Activated effector memory CD4-positive, alpha-beta T cell treated with Interleukin-2 at 50 U/mL for 16 hours (primary cell): Measurements from ENCODE around the gene SRPK3.
"Not testable (repeated sequence)": the region's sequence is repeated elsewhere in the genome, so short reads cannot be mapped to it uniquely, and the experiment has no call there.

ENCODE experiments used
- DNase-seq: peaks from one replicate; pipeline ENCODE4 v3.0.0-alpha.2; 2020

The SRPK3 gene

DNA sequence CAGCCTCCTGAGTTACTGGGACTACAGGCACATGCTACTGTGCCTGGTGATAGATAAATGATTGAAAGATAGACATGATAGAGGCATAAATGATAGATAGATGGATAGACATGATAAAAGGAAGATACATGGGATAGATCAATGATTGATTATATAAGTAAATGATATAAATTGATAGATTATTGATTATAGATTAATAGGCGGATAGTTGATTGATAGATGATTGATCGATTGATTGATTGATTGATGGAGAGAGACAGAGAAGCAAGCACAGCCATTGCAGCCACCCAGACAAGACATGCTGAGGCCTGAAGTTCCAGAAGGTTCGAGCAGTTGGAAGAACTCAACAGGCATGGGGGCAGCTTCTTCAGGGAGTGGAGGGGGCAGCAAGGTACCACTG, 34.5 kb upstream of the SRPK3 start:
- no peak for DNase-seq

DNA sequence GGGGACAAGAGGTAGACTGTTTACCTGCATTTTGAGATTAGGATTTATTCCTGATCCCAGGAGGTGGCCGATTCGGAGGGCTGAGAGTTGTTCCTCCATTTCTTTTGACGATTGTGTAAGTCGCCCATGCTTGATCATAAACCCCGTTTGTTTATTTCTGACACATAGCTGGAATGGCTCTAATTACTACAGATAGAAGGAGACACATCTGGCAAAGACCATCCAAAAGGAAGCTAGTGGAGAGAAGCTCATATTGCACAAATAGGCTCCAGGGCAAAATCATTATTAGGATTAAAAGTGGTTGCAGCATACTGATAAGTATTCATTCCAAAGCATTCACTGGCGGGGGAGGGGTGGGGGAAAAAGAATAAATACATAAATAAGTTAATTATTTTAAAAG, 33.9 kb upstream of the SRPK3 start:
- DNase-seq = not testable (repeated sequence)

DNA sequence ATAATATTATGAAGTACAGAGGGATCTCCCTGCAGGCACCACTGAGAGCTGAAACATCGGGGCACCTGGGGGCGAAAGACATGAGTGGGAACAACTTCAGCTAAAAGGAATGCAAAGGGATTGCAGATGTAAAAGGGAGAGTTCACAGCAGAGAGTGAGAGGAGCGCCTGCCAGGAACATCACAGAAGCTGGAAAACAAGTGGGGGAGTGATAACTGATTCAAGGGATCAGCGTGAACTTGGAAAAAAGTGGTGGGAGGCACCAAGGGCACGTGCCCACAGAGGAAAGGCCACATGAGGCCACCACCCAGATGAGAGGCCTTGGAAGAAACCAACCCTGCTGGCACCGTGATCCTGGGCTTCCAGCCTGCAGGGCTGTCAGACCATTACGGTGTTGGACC, 31.8 kb upstream of the SRPK3 start:
- not testable (repeated sequence) for DNase-seq

DNA sequence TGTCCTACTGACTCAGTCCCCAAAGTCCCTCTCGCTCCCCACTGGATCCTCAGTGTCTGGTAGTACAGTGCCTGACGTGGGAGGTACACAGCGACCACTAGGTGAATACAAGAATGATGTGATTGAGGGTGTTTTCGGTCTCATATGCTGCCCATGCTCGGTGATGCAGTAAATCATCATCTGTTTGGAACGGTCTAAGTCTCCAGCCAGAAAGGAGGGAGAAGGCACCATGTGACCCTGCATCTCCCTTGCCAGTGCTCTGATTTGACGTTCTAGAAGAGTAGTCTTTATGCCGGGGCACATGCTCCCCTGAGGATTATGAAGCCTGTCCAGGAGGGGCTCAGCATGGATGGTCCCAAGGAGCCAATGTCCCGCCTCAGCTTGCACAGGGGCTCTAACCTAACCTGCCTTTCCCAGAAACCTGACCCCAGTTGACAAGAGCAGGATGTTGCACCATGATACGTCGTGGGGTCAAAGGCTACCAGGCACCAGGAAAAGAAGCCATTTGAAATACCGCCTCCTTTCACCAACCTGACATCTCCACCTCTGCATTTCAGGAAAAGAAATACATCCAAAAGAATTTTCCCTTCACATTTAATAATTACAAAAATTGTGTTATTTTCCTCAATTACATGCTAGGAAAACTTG, 30.6 kb upstream of the SRPK3 start:
- DNase-seq = no peak

DNA sequence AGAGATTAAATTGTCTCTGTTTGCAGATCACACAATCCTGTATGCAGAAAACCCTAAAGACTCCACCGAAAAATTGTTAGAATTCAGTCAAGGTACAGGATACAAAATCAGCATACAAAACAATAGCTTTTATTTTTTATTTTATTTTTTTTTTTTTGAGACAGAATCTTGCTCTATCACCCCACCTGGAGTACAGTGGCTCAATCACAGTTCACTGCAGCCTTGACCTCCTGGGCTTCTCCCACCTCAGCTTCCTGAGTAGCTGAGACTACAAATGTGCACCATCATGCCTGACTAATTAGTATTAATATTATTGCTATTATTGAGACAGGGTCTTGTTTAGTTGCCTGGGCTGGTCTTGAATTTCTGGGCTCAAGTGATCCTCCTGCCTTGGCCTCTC, 25.7 kb upstream of the SRPK3 start:
- DNase-seq = no peak

DNA sequence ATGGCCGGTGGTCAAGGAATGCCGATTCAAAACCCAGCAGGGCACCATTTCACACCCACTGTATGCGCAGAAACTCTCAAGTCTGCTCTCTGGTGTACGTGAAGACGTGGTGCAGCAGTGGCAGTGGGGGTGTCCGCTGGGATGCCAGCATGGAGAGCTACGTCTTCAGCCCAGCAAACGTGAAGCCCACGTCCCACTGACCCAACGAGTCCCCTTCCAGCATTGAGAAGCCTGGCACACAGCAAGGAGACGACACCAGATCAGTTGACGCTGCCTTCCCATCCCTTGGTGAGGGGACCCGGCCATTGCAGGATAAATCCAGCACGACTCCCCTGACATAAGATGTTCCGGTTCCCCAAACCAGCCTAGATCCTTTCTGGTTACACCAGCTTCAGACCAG, 19.0 kb upstream of the SRPK3 start:
- no peak for DNase-seq

DNA sequence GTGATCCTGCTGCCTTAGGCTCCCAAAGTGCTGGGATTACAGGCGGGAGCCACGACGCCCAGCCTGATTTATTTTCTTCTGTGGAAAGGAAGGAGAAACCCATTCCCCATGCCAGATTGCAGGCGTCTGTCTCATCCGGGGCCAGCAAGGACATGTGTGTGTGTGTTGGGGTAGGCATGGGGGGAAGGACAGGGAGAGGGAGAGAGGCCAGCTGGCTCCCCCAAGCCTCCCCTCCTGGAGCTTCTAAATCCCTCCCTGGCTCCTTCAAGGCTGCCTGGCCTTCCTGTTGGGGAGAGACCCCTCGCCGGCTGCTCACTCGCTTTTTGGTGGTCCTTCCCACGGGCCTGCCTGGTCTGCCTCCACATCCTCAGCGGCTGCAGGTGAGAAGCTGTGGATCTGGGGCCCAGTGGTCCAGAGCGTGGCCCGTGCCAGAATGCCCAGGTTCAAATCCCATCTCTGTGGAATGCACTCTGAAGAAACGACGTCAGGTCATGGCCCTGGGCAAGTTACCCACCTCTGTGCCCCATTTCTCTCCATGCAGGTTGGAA, 18.1 kb upstream of the SRPK3 start:
- no peak for DNase-seq

DNA sequence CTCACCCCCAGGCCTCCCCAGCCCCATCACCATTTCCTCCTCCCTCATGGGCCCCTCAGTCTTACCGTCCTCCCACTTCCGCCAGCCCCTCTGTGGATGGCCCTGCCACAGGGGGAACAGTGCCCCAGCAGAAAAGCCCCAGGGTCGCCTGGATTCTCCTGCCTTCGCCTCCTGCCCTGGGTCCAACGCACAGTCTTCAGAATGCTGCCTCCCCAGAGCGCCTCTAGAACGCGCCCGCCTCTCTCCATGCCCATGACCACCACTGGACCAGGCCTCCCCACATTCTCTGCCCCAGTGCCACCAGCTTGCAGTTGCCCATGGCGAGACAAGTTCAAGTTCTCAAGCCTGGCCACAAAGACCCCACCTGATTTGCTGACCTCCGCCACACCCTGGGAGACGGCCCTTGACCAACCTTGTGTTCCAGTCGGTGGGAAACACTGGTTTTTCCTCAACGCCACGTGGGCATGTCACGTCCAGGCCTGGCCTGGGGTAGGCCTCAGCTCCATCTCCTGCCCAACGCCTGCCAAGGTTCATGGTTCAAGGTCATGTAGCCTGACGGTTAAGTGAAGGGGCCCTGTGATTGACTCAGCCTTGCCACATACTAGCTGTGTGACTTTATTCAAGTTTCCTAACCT, 17.4 kb upstream of the SRPK3 start:
- DNase-seq = no peak

DNA sequence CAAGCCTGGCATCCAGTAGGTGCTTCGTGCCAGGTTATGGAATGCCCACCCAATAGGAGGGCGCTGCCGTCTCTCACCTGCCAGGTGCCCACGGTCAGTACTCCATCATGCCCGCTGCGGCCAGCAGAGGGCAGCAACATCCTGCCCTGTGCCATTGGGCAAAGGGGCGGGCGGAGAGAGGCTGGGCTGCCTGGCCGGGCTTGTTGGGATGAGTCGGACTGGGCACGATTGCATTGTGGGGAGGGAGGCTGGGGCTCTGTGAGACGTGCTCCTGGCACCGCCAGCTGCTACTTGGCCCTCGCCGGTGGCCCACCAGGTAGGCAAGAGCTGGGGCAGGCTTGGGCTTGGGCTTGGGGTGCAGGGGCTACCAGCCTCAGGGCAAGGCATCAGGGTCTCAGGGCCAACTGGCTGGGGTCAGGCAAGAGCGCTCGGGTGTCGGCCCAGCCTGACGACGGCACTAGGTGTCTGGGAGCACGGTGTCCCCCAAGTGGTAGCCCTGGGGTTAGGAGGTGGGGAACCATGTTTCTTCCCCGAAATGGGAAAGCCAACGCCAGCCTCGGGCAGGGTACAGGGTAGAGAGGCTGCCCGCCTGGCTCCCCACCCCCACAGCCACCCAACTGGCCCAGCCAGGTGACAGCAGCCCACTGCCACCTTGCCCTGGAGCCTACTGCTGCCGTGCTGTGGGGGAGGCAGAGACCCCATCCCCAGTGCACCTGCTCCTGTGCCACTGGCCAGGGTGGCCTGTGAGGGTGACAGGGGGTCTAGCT, 16.7 kb upstream of the SRPK3 start, which contains the start of gene PLXNB3:
Gene PLXNB3, plus strand, starts transcription at position 261 of the 767 bp plus-strand sequence. CDS start 1,287 bp downstream, outside the sequence.
- peak; percentile 55 for DNase-seq

DNA sequence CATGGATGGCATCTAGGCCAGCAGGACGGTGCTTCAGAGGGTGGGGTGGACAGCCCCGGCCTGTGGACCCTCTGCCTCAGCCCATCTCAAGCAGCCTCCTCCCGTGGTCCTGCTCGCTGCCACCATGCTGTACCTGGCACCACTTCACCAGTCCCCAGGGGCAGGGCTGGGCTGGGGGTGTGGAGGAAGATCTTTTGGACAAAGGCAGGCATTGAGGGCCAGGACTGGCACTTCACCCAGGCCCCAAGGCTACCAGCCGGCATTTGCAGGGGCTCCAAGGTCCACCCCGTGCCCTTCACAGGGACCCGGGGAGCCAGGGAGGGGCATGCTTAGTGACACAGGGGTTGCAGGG, 16.1 kb upstream of the SRPK3 start:
- no peak for DNase-seq

DNA sequence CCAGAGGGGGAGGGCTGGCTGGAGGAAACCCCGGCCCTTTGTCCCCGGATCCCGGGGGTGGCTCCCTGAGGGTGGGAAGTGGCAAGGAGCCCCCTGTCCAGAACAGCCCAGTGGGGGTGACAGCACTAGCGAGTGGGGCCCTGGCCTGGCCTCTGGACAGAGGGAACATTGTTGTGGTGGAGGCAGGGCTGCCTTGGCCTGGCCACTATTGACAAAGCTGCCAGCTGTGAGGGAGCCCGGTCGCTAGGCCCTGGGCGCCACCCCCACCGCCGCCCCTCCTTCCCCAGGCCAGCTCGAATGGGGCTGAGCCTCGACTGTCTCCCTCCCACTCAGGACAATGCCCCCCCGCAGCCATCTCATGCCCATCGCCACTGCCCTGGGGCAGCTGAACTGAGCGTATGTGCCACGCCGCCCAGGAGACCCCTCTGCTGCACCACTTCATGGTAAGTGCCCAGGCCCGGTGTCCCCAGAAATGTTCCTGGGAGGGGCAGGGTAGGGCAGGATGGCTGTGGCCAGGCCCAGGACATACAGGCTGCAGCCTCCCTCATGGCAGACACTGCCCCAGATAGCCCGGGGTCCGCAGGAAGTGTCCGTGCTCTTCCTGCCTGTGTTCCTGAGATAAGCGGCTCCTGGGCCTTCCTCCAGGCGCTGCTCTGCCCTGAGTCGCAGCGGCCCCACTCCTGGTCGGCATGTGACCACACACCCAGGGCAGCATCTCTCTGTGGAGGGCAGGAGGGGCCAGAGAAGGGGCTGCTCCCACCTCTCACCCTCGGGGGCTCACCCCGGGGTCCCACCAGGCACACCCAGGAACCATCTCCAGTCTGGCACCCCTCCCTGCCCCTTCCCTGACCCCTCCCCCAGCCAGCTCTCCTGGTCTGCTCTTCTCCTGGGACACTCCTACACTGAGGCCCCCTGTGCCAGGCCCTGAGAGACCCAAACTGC, 15.4 kb upstream of the SRPK3 start:
- no peak for DNase-seq

DNA sequence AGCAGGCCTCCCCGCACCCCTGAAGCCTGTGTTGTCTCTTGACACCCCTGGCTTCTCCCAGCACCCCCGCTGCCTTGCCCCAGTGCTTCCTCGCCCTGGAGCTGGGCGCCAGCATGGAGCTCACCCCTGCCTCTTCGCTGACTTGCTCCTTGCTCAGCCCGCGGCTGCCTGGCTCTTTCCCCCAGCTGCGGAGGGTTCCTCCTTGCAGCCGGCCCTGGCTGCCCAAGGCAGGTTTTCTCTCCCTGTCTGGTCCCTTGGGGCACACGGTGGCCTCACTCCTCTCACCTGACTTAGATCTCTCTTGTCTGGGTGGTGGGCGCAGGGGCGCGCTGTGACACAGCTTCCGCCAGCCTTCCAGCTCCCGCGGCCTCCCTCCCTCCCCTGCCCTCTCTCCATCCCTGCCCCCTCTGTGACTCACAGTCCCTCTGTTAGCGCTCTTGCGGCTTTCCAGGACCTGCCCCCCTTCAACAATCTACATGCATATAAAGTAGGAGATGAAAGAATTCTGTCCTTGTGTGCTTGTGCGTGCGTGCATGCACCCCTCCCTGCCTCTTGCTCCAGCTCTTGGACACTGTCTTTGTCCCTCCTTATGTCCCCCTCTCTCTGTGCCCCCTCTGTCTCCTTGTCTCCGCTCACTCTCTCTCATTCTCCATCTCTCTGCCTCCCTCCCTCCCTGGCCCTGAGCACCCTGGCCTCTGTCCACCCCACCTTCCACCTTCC, 14.6 kb upstream of the SRPK3 start:
- no peak for DNase-seq

DNA sequence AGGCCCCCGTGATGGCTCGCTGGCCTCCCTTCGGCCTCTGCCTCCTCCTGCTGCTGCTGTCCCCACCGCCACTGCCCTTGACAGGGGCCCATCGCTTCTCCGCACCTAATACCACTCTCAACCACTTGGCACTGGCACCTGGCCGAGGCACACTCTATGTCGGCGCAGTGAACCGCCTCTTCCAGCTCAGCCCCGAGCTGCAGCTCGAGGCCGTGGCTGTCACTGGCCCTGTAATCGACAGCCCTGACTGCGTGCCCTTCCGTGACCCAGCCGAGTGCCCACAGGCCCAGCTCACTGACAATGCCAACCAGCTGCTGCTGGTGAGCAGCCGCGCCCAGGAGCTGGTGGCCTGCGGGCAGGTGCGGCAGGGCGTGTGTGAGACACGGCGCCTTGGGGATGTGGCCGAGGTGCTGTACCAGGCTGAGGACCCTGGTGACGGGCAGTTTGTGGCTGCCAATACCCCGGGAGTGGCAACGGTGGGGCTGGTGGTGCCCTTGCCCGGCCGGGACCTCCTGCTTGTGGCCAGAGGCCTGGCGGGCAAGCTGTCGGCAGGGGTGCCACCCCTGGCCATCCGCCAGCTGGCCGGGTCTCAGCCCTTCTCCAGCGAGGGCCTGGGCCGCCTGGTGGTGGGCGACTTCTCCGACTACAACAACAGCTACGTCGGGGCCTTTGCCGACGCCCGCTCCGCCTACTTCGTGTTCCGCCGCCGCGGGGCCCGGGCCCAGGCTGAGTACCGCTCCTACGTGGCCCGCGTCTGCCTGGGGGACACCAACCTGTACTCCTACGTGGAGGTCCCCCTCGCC, 13.8 kb upstream of the SRPK3 start:
- DNase-seq = no peak

DNA sequence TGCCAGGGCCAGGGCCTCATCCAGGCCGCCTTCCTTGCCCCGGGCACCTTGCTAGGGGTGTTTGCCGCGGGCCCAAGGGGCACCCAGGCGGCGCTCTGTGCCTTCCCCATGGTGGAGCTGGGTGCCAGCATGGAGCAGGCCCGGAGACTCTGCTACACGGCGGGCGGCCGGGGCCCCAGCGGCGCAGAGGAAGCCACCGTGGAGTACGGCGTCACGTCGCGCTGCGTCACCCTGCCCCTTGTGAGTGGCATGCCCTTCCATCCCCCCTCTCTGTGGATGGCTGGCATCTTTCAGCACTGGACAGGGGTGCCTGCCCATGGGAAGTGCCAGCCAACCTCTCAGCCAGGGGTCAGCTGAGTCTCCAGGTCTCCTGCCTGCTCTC, 13.2 kb upstream of the SRPK3 start:
- no peak for DNase-seq

DNA sequence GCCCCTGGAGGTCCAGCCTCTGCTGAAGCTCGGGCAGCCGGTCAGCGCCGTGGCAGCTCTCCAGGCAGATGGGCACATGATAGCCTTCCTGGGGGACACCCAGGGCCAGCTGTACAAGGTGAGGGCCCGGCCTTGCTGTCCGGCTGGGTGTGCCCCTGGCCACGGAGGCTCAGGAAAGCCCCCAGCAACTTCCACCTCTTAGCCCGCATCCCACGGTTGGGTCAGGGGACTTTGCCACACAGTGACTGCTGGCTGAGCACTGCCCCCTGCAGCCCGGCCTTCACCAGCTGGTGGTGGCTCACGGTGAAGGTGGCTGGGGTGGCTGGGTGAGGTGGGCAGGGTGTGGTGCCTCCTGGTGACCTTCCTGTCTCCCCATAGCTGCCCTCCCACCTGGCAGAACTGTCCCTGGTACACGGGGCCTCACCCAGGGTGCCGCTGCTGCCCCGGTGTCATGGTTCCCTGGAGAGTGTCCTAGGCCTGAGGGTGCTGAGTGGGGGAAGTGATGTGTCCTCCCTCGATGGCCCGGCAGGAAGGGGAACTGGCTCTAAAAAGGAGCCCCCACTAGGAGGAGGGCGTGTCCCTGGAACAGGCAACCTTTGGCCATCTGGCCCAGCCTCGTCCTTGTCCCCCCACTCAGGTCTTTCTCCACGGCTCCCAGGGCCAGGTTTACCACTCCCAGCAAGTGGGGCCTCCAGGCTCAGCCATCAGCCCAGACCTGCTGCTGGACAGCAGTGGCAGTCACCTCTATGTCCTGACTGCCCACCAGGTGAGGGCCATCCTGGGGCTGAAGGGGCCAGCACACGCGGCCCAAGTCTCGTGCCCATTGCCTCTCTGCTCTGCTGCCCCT, 12.3 kb upstream of the SRPK3 start:
- DNase-seq = no peak

DNA sequence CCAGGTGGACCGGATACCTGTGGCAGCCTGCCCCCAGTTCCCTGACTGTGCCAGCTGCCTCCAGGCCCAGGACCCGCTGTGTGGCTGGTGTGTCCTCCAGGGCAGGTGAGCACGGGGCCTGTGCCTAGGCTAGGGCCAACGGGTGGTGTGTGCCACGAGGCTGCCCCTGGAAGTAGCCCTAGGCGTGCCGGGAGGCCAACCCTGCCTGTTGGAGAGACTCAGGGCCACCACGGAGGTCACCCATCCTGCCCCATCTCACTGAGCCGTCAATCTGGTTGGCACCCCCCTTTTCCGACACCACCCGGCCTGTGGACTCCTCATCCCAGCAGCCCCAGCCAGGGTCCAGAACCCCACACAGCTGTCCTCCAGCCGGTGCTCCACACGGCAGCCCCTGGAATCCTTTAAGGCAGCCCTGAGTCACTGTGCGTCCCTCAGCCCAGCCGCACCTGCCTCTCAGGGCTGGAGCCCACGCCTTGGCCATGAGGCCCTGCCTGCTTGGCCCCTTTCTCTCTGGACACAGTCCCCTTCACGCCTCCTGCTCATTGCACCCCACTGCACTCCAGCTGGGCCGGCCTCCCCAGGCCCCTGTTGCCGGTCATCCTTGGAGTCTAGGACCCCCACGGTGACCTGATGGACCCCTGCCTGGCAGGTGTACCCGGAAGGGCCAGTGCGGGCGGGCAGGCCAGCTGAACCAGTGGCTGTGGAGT, 11.5 kb upstream of the SRPK3 start:
- DNase-seq = no peak

DNA sequence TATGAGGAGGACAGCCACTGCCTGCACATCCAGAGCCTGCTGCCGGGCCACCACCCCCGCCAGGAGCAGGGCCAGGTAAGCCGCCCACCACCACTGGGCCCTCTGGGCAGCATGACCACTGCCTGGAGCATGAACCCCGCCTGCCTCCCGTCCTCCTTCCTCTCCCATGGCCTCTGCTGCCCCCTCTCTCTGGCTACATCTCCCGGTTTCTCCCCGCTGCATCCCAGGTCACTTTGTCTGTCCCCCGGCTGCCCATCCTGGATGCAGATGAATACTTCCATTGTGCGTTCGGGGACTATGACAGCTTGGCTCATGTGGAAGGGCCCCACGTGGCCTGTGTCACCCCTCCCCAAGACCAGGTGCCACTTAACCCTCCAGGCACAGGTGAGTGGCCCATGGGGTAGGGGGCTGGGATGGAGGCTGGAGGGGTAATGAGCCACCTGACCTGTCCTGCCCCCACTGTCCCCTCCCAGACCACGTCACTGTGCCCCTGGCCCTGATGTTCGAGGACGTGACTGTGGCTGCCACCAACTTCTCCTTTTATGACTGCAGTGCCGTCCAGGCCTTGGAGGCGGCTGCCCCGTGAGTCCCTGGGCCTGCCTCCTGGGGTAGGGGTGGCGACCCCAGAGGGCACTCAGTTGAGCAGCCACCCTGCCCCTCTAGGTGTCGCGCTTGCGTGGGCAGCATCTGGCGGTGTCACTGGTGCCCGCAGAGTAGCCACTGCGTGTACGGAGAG, 10.8 kb upstream of the SRPK3 start:
- DNase-seq = no peak

DNA sequence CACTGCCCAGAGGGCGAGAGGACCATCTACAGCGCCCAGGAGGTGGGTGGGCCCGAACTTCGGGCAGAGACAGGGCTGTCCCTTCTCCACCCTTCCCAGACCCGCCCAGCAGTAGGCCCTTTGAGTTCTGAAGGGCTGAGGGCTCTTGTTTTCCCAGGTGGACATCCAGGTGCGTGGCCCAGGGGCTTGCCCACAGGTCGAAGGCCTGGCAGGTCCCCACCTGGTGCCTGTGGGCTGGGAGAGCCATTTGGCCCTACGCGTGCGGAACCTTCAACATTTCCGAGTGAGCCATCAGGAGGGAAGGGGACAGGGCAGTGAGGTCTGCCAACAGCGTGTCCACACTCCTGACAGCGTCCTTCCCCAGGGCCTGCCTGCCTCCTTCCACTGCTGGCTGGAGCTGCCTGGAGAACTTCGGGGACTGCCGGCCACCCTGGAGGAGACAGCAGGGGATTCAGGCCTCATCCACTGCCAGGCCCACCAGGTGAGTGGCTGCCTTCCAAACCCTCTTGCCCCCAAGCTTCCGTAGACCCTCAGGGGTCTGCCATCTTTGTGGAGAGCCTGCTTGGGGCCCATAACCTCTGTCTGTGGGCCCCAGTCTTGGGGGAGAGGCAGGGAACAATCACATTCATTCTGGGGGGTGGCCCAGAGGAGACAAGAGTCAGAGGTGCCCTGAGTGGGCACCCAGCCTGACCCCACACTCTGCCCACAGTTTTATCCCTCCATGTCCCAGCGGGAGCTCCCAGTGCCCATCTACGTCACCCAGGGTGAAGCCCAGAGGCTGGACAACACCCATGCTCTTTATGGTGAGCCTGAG, 10.0 kb upstream of the SRPK3 start:
- DNase-seq = no peak
